IPS-18a (cell line): ENCODE data around the gene CPVL.
"Not testable (repeated sequence)": the region's sequence is repeated elsewhere in the genome, so short reads cannot be mapped to it uniquely, and the experiment has no call there.

Experiments used
- H3K27ac ChIP-seq: one replicate; pipeline ENCODE4 v1.5.1; 2013; ENCODE audit warnings: low read length
- H3K27me3 ChIP-seq: one replicate; pipeline ENCODE4 v1.6.1; 2013; ENCODE audit warnings: mild to moderate bottlenecking, low read length; ENCODE audit not compliant: control insufficient read depth, insufficient read depth
- H3K36me3 ChIP-seq: one replicate; pipeline ENCODE4 v1.6.1; 2013; ENCODE audit warnings: low read depth, low read length; ENCODE audit not compliant: control insufficient read depth
- H3K4me1 ChIP-seq: one replicate; pipeline ENCODE4 v1.6.1; 2013; ENCODE audit warnings: low read depth, low read length; ENCODE audit not compliant: control insufficient read depth
- H3K4me3 ChIP-seq: one replicate; pipeline ENCODE4 v1.5.1; 2013; ENCODE audit warnings: low read length
- H3K9ac ChIP-seq: one replicate; pipeline ENCODE4 v1.6.1; 2013; ENCODE audit warnings: mild to moderate bottlenecking, low read length, moderate library complexity
- H3K9me3 ChIP-seq: one replicate; pipeline ENCODE4 v1.6.1; 2013; ENCODE audit warnings: low read depth, low read length; ENCODE audit not compliant: control insufficient read depth

Gene CPVL

GRCh38 chr7:29115753-29116152 is 30.6 kb downstream of the CPVL start:
- Histone ChIP-seq H3K27ac (no peak overlapping the region), H3K4me1 (peaks cover 4% of the 10 kb centered on the region), H3K36me3 (no peaks in the 10 kb centered on the region), H3K9me3 (no peaks in the 10 kb centered on the region), H3K9ac (no peak overlapping the region), H3K4me3 (no peak overlapping the region), H3K27me3 (no peaks in the 10 kb centered on the region)

- H3K4me3 ChIP-seq, result no peak overlapping the region
- no peaks in the 10 kb centered on the region for H3K27me3 ChIP-seq
- H3K36me3 ChIP-seq, result no peaks in the 10 kb centered on the region
- H3K4me1 ChIP-seq, result peaks cover 4% of the 10 kb centered on the region
- no peaks in the 10 kb centered on the region for H3K9me3 ChIP-seq
- no peak overlapping the region for H3K9ac ChIP-seq
- no peak overlapping the region for H3K27ac ChIP-seq
These were observed 31.1 kb downstream of the CPVL start for GRCh38 chr7:29115130-29115687.

GRCh38 chr7:29114266-29114665 is 32.1 kb downstream of the CPVL start:
- H3K9ac ChIP-seq, H3K4me1 ChIP-seq, H3K27ac ChIP-seq, H3K36me3 ChIP-seq, H3K9me3 ChIP-seq, H3K4me3 ChIP-seq, H3K27me3 ChIP-seq: not testable (repeated sequence)

GRCh38 chr7:29113384-29114102 is 32.8 kb downstream of the CPVL start:
- no peak overlapping the region for H3K27ac ChIP-seq

GRCh38 chr7:29112721-29113120 is 33.6 kb downstream of the CPVL start:
- H3K36me3 ChIP-seq, result no peaks in the 10 kb centered on the region
- H3K9me3 ChIP-seq, result no peaks in the 10 kb centered on the region
- H3K27me3 ChIP-seq, result no peaks in the 10 kb centered on the region
- H3K27ac ChIP-seq, result no peak overlapping the region
- H3K4me1 ChIP-seq, result peaks cover 4% of the 10 kb centered on the region
- no peak overlapping the region for H3K4me3 ChIP-seq
- H3K9ac ChIP-seq, result no peak overlapping the region

More at GRCh38 chr7:29113384-29114102, 32.8 kb downstream of the CPVL start:
- no peak overlapping the region for H3K4me3 ChIP-seq
- H3K4me1 ChIP-seq, result peaks cover 4% of the 10 kb centered on the region
- H3K9me3 ChIP-seq, result no peaks in the 10 kb centered on the region
- H3K36me3 ChIP-seq, result no peaks in the 10 kb centered on the region
- no peaks in the 10 kb centered on the region for H3K27me3 ChIP-seq
- no peak overlapping the region for H3K9ac ChIP-seq

GRCh38 chr7:29109899-29110298 is 36.4 kb downstream of the CPVL start:
- Histone ChIP-seq H3K36me3 (no peaks in the 10 kb centered on the region), H3K4me1 (no peaks in the 10 kb centered on the region), H3K9ac (no peak overlapping the region), H3K27me3 (no peaks in the 10 kb centered on the region), H3K9me3 (no peaks in the 10 kb centered on the region), H3K27ac (no peak overlapping the region), H3K4me3 (no peak overlapping the region)

- H3K27me3 ChIP-seq, result no peaks in the 10 kb centered on the region
- H3K9ac ChIP-seq, result no peak overlapping the region
- H3K27ac ChIP-seq, result no peak overlapping the region
- no peaks in the 10 kb centered on the region for H3K9me3 ChIP-seq
- H3K36me3 ChIP-seq, result no peaks in the 10 kb centered on the region
- H3K4me3 ChIP-seq, result no peak overlapping the region
- no peaks in the 10 kb centered on the region for H3K4me1 ChIP-seq
These were observed 37.0 kb downstream of the CPVL start for GRCh38 chr7:29109358-29109757.

GRCh38 chr7:29107056-29107455 is 39.3 kb downstream of the CPVL start:
- H3K27ac ChIP-seq, result no peak overlapping the region

GRCh38 chr7:29106669-29106988 is 39.7 kb downstream of the CPVL start:
- H3K36me3 ChIP-seq, result no peaks in the 10 kb centered on the region
- no peaks in the 10 kb centered on the region for H3K27me3 ChIP-seq
- H3K4me1 ChIP-seq, result no peaks in the 10 kb centered on the region
- no peak overlapping the region for H3K9ac ChIP-seq
- H3K9me3 ChIP-seq, result no peaks in the 10 kb centered on the region
- no peak overlapping the region for H3K4me3 ChIP-seq
- H3K27ac ChIP-seq, result no peak overlapping the region

More at GRCh38 chr7:29107056-29107455, 39.3 kb downstream of the CPVL start:
- Histone ChIP-seq H3K27me3 (no peaks in the 10 kb centered on the region), H3K4me1 (no peaks in the 10 kb centered on the region), H3K36me3 (no peaks in the 10 kb centered on the region), H3K9ac (no peak overlapping the region), H3K4me3 (no peak overlapping the region), H3K9me3 (no peaks in the 10 kb centered on the region)

- Histone ChIP-seq H3K27me3 (no peaks in the 10 kb centered on the region), H3K36me3 (no peaks in the 10 kb centered on the region), H3K27ac (no peak overlapping the region), H3K4me1 (no peaks in the 10 kb centered on the region), H3K9ac (no peak overlapping the region), H3K9me3 (no peaks in the 10 kb centered on the region), H3K4me3 (no peak overlapping the region)
These were observed 40.3 kb downstream of the CPVL start for GRCh38 chr7:29105752-29106668.

- H3K4me1 ChIP-seq, result no peaks in the 10 kb centered on the region
- H3K4me3 ChIP-seq, result no peak overlapping the region
- no peaks in the 10 kb centered on the region for H3K36me3 ChIP-seq
- H3K9me3 ChIP-seq, result no peaks in the 10 kb centered on the region
- H3K27ac ChIP-seq, result no peak overlapping the region
- H3K9ac ChIP-seq, result no peak overlapping the region
- no peaks in the 10 kb centered on the region for H3K27me3 ChIP-seq
These were observed 41.1 kb downstream of the CPVL start for GRCh38 chr7:29105191-29105590.
